GM12873 (cell line): Measurements from ENCODE around the gene GMDS.
A peak's percentile ranks its signal among the peaks of the same experiment; 100 is the strongest.

Experiments
- CTCF ChIP-seq: IDR thresholded peaks from 2 replicates; pipeline ENCODE4 v1.5.1; 2012; ENCODE audit warnings: low read depth, mild to moderate bottlenecking, moderate library complexity, low read length, control low read depth; ENCODE audit not compliant: insufficient read depth; ENCODE audit errors: missing control alignments

GMDS gene

DNA sequence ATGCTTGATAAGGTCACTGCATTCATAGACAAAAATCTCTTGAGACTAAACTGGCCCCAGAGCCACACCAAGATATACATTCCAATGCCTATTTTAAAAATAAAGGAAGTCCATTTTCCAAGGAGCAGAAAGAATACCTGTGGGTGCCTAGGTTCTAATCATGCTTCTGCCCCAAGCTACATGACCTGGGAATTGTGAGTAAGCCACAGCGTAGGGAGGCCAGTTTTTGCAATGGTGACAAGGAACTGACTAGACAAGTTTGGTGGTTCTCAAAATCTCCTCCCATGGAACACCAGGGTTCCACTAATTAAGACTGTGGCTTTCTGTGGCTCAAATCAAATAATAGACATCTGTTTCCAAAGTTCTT is 83.3 kb downstream of the GMDS start:
- TF ChIP-seq CTCF: no peak

- peak; percentile 44 for TF ChIP-seq CTCF
Observed at GRCh38 chr6:2158596-2159271, 86.7 kb downstream of the GMDS start.

- no peak for TF ChIP-seq CTCF
Observed at GRCh38 chr6:2157441-2158127, 87.8 kb downstream of the GMDS start.

GRCh38 chr6:2155206-2155605 is 90.2 kb downstream of the GMDS start:
- no peak for TF ChIP-seq CTCF

GRCh38 chr6:2149361-2150006 is 95.9 kb downstream of the GMDS start:
- TF ChIP-seq CTCF: no peak

DNA sequence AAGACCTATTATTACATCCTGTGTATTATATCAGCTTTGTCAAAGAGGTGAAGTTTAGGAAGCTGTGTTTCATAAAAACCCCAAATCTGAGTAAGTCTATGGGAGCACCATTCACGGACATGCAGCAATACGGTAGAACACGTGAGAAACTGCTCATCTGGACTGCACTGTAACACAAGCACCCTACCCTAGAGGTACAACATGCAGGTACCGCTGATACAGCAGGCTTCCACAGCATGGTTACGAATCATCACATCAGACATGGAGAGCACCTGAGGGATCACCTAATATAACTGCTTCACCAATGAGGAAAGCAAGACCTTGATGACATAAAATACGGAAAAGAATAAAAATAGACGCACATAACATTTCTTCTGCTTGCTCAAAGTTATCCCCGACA is 96.7 kb downstream of the GMDS start:
- TF ChIP-seq CTCF: no peak

DNA sequence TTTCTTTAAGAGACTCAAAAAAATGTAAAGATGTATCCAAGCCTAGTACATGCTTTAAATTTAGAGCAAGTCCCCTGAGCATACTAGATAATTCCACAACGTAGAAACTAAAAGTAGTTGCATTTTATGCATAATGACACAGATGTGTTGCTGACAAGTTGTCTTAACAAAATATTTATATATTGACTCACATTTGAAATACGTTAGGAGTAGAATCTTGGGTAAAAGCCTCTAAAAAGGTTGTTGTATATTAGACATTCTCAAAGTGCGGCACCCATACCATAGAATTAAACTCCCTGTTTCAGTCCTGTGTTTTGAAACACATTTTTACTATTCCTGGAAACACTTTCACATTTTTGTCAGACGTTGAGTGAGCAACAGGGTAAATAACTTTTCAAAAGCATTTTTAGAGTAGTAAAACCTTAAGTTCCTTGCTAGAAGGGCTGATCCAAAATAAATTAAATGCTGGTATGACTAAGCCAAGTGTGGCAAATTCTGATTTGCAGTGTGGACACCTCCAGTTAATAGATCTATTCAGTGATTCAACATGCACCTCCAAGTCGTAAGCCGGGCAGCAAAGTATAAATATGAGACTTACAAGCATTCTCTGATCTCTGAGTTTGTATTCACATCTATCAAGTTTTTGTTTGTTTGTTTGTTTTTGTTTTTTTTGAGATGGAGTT is 97.5 kb downstream of the GMDS start:
- TF ChIP-seq CTCF: no peak
